Stimulated activated CD8-positive, alpha-beta memory T cell treated with anti-CD3 and anti-CD28 coated beads, Interleukin-7, amount 100 ng/mL, for 4 hours (primary cell): ENCODE data around the gene INPP4B.

Experiments used
- DNase-seq, 2 donors: peaks; one replicate each; pipeline ENCODE4 v3.0.0-alpha.2; 2020; ENCODE audit warnings: low read depth in 2 of 2

The INPP4B gene

DNA sequence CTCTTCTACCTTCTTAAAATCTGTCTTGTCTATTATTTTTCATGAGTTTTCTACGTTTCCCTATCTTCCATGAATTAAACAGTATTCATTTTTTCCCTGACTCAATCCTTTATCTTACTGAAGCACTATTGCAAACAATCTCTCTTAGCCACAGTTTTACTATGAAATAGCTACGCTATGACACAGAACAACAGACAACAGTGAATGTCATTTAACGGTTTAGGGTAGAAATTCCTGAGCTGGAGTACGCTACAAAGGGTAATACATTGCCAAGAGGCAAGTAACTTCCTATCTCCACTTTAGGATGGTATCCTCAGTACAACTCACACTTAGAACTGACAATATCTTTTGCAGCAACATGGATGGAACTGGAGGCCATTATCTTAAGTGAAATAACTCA, 552.6 kb downstream of the INPP4B start:
- no peak for DNase-seq

DNA sequence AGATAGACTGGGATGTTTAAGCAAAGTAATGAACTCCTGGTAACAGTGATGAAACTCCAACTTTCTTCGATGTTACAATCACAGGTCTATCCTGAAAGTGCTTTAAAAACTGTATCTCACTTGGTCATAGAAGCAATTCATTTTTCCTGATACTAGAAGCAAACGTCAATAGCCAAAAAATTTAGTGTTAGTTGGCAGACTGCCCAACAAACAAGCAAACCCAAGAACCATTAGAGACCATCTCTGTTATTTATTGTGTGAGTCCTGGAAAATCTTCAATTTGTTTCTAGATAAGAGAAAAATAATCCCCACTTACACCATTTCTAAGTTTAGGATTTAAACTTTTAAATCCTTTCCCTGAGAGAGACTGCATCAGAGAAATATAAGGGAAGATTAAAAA, 553.9 kb downstream of the INPP4B start:
- no peak for DNase-seq

DNA sequence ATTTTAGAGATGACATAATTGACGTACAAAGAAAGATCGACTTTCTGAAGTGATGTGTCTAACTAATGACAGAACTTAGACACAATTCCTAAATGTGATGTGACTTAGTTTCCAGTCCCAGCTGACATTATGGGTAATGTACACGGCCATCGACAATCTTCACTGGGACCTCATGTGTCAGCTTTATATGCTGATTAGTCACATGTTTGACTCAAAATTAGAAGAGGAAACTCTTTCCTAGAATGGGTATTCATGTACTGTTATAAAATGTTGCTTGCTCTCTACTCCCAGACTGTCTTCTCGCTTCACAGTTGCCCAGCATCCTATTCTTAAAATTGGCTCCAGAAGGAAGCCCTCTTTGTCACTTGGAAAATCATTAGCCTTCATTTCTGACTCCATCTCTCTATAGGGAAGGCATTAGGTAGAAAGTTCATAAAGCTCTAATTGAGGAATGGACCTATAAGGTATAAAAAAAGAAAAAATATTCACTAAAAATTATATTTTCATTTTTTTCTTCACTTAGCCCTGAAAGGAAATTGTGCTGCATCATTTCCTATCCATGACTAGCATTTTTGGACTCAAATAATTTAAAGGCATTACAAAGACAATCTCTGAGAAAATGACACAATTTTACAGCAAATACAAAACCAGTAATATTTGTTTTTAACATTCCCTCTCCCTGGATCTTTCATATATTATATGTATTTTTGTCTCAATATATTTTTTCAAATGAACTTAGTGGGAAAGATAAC, 554.6 kb downstream of the INPP4B start:
- no peak for DNase-seq

DNA sequence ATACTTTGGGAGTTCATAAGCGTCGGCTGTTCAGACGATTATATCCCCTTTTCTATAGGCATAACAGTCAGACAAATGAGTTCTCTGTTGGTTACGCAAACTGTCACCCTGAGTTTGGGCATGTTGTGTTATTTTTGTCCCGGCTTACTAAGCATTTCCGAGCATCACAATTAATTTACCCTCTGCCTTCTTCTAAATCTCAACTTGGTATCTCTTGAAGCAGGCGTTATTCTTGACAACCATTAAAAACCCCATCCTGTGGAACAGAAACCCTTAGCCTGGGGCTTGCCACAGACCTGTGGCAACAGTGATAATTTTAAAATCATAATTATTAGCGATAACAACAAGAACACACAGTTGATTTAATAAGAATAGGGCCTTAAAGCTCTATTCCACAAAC, 558.7 kb downstream of the INPP4B start:
- DNase-seq = no peak

DNA sequence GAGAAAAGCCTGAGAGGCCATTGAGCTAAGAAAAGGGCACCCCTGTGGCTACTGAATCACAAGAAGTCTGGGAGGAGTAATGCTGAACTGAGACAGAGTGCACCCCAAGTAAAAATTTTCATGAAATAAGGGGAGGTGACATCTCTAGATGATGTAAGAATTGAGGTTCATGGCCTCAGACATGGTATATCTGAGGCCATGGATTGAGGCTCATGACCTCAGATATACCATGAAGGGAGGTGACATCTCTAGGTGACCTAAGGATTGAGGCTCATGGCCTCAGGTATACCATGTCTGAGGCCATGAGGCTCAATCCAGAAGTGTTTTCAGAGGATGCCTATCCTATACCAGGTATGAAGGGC, 560.9 kb downstream of the INPP4B start:
- no peak for DNase-seq

DNA sequence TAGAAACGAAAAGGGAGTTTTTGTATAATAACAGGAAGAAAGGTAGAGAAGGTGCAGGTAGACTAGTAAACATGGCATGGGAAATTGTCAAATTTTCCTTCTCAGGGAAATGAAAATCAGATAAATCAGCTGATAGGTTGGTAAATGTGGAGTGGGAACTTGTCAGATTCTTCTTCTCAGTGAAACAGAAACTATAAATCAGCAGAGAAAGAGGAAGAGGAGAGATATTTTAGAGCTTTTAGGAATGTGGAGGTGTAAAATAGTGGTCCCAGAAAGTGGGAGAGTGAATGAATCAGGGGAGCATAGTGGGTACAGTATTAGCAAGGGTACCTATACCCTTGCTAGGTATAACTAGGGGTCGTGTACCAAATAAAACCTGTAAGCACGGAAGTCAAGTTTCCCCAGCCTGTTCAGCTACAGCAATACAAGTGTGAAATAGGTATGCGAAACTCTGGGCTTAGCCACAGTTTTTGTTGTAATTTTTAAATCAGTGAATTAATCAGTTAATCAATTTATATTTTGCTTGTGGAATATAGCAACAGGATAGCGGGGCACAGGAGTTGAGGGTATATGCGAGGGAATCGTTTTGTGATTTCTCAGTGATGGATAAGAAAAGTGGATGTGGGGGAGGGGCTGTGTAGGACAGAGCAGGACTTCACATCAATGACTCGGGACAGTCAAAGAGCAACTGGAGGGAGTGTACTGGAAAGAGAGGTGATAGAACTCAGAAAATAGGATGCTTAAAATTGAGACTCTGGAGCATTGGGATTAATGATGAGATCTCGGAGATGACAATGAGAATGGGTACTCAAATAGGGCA, 561.5 kb downstream of the INPP4B start:
- DNase-seq = no peak

DNA sequence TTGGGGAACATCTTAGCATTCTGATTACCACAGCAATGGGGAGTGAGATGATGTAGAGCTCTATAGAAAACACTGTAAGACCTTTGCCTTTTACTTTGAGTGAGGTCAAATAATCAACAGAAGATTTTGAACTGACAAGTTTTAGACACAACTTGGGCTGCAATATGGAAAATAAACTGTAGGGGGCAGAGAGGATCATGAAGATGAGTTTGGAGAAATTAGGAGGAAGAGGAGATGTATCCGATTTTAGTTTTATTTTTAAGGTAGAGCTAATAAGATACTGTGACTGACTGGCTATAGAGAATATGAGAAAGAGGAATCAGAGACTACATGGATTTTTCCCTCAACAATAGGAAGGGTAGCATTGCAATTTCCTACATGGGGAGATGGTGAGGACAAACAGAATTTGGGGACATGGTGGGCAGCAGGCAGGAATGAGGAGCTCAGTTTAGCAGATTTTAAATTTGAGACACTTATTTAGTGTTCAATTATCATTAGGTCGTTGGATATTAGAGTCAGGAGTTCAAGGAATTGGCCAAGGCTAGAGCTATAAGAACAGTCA, 563.1 kb downstream of the INPP4B start:
- no peak for DNase-seq

DNA sequence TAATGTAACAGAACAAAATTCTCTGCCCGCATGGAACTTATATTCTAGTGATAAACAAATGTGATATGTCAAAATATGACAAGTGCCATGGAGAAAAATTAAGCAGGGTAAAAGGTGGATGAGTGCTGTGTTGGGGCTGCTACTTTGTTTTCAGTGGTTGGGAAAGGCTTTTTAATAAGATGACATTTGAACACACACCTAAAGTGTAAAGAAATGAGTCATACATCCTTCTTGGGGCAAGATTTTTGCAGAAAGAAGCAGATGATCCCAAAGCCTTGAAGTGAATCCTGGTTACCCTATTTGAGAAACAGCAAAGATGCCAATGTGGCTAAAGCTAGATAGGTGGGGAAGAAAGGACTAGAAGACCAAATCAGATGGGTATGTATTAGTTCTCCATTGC, 564.1 kb downstream of the INPP4B start:
- no peak for DNase-seq

DNA sequence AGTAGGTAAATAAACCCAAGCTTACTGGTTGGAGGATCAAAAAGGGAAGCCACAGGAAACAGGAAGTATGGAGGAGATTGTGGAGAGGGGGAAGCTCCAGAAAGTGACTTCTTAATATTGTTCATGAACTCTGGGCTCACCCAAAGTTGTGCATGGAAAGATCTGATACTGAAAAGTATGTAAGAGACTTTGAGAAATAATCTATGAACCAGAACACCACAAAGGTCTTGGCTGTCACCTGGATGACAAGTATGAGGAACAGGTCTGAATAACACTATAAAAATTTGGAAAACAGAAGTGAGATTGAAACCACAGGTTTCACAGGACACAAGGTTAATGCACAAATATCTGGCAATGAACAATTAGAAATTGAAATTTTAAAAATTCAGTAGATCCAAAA, 567.4 kb downstream of the INPP4B start:
- DNase-seq = no peak

DNA sequence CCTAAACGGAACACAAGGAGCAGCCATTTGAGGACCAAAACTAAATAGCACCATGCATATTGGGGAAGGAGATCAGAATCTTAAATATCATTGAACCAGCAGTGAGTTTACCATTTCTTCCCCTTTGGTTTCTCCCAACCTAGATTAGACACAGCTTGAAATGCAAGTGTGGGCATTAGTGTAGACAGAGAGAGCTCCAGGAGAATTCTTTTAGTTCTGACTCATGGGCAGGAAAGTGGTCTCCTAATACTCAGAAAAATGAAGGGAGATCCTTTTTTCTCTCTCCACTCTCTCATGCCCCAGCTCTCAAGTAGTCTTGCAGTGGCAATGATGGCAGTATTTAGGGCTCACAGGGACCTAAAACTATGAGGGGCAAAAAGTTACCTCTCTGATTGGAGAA, 567.9 kb downstream of the INPP4B start:
- DNase-seq = no peak

DNA sequence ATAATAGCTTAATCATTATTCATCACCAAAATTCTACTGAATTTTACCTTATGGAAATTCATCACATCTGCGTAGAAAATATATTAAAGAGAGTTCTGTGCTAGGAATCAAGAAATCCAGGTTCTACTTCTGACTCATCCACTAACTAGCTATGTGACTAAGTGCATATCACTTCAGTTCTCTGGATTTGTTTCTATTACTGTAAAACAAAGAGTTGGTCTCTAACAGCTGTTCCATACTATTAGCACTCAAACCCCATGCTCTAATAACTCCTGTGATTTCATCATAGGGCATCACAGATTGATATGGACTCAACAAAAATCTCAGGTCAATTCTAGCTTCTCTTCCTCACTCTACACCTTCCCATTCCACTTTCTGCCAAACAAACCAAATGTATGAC, 572.0 kb downstream of the INPP4B start:
- DNase-seq = no peak

DNA sequence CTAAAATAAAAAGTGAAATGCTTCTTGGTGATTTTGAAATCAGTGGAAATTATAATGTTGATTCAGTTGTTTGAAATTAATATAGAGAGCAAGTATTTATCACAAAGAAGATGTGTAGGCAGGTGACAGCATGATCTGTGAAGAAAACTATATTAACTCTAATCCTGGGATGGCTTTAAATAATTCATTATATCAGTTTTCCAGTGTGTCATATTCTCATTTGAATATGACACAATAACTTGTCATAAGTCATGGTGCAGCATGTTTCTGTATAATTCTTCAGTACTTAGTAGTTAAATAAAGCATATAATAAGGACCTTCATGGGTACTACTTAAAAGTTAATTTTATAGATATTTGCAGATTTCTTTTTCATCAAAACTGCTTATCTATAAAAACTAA, 573.6 kb downstream of the INPP4B start:
- DNase-seq = no peak

DNA sequence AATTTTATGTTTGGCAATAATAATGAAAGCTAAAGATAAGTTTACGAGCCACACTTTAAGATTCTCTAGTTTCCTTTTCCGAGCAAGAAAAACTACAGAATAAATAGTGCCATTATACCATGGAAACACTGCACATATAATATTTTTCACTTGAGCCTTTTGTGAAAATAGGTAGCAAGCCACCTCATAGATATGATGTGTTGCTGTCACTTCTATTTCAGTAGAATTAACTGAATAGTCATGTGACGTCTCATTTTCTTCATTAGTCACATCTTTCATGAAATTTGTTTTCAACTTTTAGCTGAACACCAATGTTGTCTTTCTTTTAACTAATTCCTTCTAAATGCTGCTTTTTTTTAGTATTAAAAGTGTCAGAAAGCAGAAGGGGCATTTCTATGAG, 574.3 kb downstream of the INPP4B start:
- DNase-seq = no peak

DNA sequence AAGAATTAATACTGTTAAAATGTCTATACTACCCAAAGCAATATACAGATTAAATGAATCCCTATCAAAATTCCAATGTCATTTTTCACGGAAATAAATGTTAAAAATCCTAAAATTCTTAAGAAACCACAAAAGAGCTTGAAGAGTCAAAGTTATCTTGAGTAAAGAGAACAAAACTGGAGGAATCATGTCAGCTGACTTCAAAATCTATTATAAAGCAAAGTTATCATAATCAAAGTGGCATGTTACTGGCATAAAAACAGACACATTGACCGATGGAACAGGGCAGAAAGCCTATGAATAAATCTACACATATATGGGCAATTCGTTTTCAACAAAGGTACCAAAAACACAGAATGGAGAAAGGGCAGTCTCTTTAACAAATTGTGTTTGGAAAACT, 579.0 kb downstream of the INPP4B start:
- DNase-seq = no peak

DNA sequence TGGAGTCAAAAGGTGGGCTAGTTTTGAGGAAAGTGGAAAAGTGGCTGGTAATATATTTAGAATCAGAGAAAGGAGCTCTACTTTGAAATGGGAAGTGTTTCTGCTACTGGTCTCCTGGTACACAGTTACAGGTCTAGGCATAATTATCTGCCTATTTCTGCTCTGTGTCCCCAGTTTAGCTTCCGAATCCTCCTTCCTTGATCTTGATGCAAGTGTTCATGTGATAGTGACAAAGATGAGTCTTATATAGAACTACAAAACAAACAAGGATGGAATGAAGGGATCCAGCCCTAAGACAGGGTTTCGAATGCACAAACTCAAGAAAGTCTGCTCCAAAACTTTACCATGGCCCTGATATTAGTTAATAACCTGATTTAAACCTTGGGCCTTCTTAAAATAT, 580.2 kb downstream of the INPP4B start:
- no peak for DNase-seq

DNA sequence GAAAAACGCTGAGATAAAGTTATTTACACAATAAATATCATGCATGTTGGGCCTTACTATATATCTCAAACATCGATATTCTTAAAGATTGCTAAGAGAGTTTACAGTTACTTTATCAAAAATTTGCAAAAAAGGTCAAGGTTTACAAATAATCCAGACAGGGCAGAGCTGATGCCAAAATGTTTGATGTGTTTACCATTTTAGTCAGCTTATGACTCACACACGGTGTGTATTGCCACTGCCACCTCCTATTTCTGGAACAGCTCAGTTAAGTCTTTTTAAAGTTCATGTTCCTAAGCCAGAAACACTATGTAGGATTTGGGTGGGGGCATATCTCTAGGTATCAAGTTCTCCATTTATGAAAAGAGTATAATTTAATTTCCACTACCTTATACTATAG, 580.6 kb downstream of the INPP4B start:
- no peak for DNase-seq

DNA sequence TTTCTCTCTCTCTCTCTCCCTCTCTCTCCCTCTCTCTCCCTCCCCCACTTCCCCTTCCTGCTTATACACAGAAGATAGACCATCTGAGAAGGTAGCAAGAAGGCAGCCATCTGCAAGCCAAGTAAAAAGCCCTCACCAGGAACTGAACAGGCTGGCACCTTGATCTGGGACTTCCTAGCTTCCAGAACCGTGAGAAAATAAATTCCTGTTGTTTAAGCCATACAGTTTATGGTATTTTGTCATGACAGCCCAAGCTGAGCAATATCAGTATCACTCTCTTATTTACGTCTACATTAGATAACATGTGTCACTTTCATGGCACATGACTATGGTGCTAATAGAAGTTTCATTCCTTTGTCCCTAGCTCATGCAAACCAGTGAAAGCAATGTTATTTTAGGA, 581.1 kb downstream of the INPP4B start:
- no peak for DNase-seq

DNA sequence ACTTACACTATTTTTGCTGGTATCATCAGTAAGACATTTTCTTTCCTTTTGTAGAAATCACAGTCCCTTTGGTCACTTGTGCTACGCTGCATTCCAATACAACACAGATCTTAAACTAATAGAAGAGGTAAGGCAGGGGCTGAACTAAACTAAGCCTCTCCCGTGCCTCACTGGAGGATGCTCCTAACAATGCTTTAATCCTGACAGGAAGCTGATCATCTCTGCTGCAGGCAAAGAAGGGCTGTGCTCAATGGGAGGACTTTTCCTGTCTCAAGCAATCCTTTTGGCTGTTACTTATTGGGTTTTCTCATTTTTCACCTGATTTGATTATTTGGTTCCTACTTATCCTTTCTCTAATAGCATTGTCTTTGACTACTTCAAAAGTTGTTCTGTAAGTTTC, 583.1 kb downstream of the INPP4B start:
- no peak for DNase-seq

DNA sequence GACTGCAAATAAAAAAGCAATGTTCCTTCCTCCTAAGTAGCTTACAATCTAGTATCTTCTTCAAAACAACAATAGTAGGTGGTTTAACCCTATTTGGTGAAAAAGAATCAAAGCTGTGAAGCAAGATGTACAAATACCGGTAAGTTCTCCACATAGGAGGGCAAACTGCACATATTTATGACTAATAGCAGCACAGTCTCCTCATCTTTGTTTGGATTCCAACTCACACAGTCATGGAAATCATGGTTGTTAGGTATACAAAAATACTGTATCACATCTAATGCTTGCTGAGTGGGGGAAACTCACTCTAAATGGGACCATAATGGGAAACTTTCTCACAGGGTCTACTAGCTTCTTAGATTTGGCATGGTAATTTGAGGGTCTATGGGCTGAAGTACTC, 597.2 kb downstream of the INPP4B start:
- no peak for DNase-seq

DNA sequence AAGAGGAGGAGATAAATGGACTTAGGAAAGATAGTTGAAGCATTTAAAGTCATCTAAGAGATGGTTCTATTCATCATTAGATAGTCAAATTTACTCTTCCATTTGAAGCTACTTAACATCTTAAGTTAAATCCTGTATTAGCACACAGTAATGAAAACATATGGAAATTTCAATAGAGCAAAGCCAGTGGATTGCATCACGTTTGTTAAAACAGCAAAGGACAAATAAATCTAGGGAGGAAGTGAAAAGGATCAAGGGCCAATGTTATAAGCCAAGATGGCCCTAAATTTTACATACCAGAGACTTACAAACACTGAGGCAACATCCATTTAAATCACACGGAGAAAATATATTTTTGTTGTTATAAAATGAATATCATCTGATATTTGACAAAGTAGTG, 602.8 kb downstream of the INPP4B start:
- no peak for DNase-seq

DNA sequence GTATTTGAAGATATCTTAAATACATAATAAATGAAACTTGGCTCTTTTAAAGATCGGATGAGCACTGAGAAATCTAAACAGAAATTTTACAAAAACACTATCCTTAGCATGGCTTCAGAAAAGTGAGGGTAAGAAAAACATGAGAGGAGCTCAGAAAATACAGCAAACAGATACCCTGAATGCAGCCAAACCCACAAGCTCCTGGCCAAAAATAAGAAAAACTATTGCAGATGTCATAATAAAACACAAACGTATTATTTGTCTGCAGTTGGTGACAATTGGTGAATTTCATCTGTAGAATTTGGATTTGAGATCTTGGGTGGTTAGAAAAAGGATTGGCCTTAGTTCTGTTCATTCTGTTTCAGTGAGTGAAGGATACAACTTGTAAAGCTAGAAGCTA, 603.9 kb downstream of the INPP4B start:
- DNase-seq = no peak

DNA sequence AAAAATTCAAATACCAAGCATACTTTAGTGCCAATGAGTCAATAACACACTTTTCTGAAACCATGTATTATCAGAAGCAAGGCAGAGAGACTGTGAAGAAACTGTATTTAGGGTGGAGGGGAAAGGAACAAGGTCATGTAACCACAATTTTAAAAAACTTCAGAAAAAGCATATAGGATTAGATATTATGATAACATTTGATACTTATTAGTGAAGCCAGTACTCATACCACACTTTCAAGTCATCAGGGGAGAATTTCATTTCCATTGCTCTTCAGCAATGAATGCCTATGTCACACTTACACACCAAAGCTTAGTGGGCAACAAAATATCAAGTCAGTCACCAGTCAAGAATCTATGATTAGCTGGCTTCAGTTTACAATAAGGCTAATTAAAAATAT, 607.5 kb downstream of the INPP4B start:
- no peak for DNase-seq

DNA sequence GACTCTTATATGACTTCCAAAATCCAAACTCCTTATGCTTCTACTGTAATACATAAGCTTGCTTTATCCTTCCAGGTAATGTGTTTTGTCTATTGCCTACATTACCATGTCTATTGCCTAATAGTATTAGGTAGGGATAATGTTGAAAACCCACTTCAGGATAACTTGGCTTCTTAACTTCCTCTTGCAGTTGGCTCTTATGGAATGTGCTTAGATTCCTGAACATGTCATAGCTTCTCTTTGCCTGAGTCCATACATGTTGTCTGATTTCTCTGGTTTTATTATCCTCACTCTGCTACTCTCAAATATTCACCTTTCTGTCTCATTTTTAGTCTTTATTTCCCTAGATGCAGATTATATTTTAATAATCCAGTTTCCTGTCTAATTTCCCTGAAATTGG, 609.8 kb downstream of the INPP4B start:
- DNase-seq = no peak
